ENCODE data around the gene CHI3L1. TPM values are rescaled to one million over a fixed set of nuclear protein-coding genes. Genes with fewer than 3 reads are reported as not detected.

Gene CHI3L1
- total and polyA plus RNA-seq, 10 of the 15 experiments (the other 5 are each of a cell fraction or from before 2014, with no cell fraction given): 0.10 to 1.7 (median 0.39) TPM

DNA sequence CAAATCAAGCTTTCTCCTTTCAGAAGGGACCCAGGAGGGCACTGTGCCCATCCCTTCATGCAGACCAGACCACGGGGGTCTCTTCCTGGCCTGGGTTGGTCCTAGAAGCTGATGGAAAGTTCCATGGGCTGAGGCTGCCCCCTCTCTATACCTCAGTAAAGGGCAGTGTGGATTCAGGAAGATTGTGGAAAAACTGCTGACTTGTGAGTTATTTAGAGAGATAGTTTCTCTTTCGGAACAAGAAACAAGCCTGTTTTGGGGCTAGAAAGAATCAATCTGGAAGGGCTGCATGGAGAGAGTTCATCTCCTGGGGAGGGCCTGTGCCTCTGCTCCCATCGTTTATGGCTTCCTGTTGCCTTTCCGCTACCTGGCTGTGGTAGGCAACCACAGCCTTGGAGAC lies 42.2 kb upstream of the CHI3L1 start:
- no peak overlapping the region for H3K4me2 ChIP-seq (ENCODE audit: control insufficient read depth, insufficient read depth)
- H3K9me3 ChIP-seq (replicated peaks; ENCODE audit: control insufficient read depth, insufficient read depth, low read length): no peaks in the 10 kb centered on the region
- H3K9ac ChIP-seq (ENCODE audit: control insufficient read depth, insufficient read depth, low read length): no peak overlapping the region
- 34% methylated on average over 4 of the region's 4 CpGs for WGBS (ENCODE audit: insufficient coverage, insufficient replicate concordance, low lambda C conversion rate, missing lambda C conversion rate)
- ChIA-PET SMC1A (ENCODE audit: uncharacterized antibody, unreplicated experiment) (no interaction called here), RAD21 (ENCODE audit: unreplicated experiment) (no interaction called here), CTCF (interaction anchor here (1.7 kb wide), 1 partner anchor 39 kb away, joined by 8 read pairs; no protein-coding TSS in a partner anchor), POLR2A (interaction anchor here (0.5 to 0.6 kb wide), 2 partner anchors 208 to 380 kb away, joined by 3 read pairs; no protein-coding TSS in a partner anchor)
- intact Hi-C loops (cut with micrococcal nuclease; ENCODE audit: unreplicated experiment): no loop called here
- no peaks in the 10 kb centered on the region for H3K4me1 ChIP-seq (ENCODE audit: control insufficient read depth, insufficient read depth, low read length)
- no peak for TF ChIP-seq KDM1A (IDR thresholded peaks at IDR 0.05; ENCODE audit: borderline replicate concordance)
- no peak for TF ChIP-seq GATAD2B (conservative IDR thresholded peaks at IDR 0.05; ENCODE audit: low read depth)
- TF ChIP-seq ETV6 (conservative IDR thresholded peaks at IDR 0.05 in 1 of 2, IDR thresholded peaks at IDR 0.05 in 1 of 2; ENCODE audit: borderline replicate concordance in 1 of 2, low read depth in 1 of 2): no peak
- no peak for TF ChIP-seq JUND (IDR thresholded peaks at IDR 0.05; ENCODE audit: low read depth, low read length)
- TF ChIP-seq ZBED1 (IDR thresholded peaks at IDR 0.05; ENCODE audit: borderline replicate concordance): no peak
- no peak for TF ChIP-seq CBFB (IDR thresholded peaks at IDR 0.05; ENCODE audit: low read depth)
- no peak for TF ChIP-seq NFIC (IDR thresholded peaks at IDR 0.05; ENCODE audit: low read depth, low read length)
- no peak for TF ChIP-seq SMARCA5 (IDR thresholded peaks at IDR 0.05)
- no peak for TF ChIP-seq BHLHE40 (IDR thresholded peaks at IDR 0.05; ENCODE audit: borderline replicate concordance in 1 of 2, low read depth in 2 of 2, low read length in 1 of 2)
- TF ChIP-seq DPF2 (IDR thresholded peaks at IDR 0.05): no peak
- TF ChIP-seq CHD1 (IDR thresholded peaks at IDR 0.05; ENCODE audit: low read depth, low read length): no peak
- no peak for TF ChIP-seq CHD4 (IDR thresholded peaks at IDR 0.05)
- TF ChIP-seq SREBF1 (IDR thresholded peaks at IDR 0.05; ENCODE audit: low read length): no peak
- H3K27me3 ChIP-seq (replicated peaks in 1 of 2; ENCODE audit: control insufficient read depth in 2 of 2, insufficient read depth in 2 of 2, low read length in 1 of 2): peaks cover 0 to 2% of the 10 kb centered on the region in 2 experiments; a peak in 2 of 4 replicates
- in situ Hi-C loops (cut with MboI): no loop called here
- no peaks in the 10 kb centered on the region for H3K36me3 ChIP-seq (ENCODE audit: control insufficient read depth in 2 of 2, insufficient read depth in 2 of 2, low read length in 1 of 2)
- DNase-seq (ENCODE audit: low read depth, low spot score) (no peak), FAIRE-seq (no peak), ATAC-seq (no peak)
- no peak overlapping the region for H2AFZ ChIP-seq (ENCODE audit: control insufficient read depth, low read depth, low read length)
- no peak overlapping the region for H3K4me3 ChIP-seq
- no peaks in the 10 kb centered on the region for H4K20me1 ChIP-seq (ENCODE audit: control insufficient read depth, insufficient read depth)
- no peak overlapping the region for H3K27ac ChIP-seq (ENCODE audit: control insufficient read depth, insufficient read depth)
- H3K79me2 ChIP-seq (ENCODE audit: control insufficient read depth, insufficient read depth, low read length): no peaks in the 10 kb centered on the region
- no TSS peak for BruUV-seq (replicated peaks)

Data from GM12878 (cell line).